GM11168 (cell line): ENCODE data around the gene SDS.

Experiments
- in situ Hi-C: fragments of 300-500 bp; cut with MboI; formaldehyde crosslinking; loops from one replicate; pipeline ENCODE4 v1.12.0; 2022; ENCODE audit warnings: low sequenced_read_pairs; ENCODE audit not compliant: unreplicated experiment

The SDS gene, protein sequence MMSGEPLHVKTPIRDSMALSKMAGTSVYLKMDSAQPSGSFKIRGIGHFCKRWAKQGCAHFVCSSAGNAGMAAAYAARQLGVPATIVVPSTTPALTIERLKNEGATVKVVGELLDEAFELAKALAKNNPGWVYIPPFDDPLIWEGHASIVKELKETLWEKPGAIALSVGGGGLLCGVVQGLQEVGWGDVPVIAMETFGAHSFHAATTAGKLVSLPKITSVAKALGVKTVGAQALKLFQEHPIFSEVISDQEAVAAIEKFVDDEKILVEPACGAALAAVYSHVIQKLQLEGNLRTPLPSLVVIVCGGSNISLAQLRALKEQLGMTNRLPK

DNA sequence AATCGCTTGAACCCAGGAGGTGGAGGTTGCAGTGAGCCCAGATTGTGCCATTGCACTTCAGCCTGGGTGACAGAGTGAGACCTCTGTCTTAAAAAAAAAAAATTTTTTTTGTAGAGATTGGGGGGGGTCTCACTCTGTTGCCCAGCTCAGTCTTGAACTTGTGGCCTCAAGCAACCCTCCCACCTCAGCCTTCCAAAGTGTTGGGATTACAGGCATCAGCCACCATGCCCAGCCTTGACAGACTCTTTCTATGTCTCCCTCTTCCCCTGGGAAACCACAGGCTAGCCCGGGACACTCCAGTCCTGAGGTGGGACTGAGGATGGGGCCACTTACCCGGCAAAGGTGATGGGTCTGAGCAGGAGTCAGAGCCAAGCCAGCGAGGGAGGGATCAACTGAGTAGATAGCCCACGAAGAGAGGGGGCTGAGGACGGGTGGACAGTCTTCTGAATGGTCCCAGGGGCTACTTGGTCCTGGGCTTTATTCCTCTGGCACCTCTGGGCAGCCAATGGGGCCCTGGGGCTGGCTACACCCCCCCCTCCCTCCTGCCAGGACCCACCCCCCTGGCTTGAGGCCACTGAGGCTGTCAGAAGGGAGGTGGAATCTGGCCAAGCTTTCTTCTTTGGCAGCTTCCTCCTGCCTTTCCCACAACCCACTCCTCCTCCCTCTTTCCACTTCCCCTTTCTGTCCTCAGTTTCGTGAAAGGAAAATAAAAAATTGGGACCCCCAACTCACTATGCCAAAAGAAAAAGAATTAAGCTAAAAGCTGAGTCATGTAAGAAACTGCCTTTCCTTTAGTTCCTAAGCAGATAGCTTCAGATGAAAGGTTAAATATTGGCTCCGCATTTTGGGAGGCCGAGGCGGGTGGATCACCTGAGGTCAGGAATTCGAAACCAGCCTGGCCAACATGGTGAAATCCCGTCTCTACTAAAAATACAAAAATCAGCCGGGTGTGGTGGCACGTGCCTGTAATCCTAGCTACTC lies at the start of gene SDS:
Gene SDS (minus strand): TSS at position 453 of the 981 bp plus-strand sequence. CDS start 4,179 bp downstream, outside the sequence.
- in situ Hi-C loops: no loop called here

DNA sequence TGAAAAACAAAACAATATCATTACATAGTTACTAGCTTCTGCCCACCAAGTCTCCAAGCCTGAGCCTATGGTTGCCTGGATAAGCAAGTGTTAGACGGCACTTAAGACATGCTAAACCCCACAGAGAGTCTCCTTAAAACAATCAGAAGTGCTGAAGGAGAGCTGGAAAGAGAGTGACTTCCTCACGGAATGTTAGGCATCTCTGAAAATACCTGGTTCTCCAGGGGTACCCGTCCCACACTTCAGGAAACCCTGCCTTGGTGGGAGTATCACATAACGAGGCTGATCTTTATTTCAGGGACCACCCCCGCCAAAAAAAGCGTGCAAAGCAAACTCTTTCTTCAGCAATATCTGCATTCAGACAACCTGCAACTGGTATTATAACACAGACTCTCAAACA lies 49.6 kb upstream of the SDS start:
- in situ Hi-C loops: no loop called here

DNA sequence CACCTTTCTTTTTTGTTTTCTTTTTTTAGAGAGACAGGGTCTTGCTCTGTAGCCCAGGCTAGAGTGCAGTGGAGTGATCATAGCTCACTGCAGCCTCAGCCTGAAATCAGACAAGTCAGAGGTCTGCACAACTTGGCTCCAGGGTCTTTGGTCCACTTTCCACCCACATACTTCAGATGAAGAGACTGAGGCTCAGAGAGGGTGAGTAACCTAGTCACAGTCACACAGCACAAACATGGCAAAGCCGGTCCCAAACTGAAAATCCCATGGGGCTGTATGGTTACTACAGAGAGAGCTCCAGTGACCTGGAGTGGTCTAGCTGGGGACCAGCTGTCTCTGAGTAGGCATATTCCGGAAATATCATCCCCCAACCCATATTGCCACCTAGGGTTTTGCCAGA lies 48.8 kb upstream of the SDS start:
- in situ Hi-C loops: no loop called here

DNA sequence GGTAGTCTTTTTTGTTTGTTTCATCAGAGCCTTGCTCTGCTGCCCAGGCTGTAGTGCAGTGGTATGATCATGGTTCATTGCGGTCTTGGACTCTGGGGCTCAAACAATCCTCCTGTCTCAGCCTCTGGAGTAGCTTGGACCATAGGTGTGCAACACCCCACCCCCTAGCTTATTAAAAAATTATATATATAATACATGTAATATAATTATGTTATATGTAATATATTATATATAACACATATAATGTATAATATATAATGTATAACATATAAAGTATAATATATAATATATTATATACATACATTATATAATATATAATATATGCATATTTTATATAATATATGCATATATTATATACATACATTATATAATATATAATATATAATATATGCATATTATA lies 46.2 kb upstream of the SDS start:
- in situ Hi-C loops: loop anchor here (25.0 kb wide), 1 partner anchor 462 kb away; no protein-coding TSS in a partner anchor

DNA sequence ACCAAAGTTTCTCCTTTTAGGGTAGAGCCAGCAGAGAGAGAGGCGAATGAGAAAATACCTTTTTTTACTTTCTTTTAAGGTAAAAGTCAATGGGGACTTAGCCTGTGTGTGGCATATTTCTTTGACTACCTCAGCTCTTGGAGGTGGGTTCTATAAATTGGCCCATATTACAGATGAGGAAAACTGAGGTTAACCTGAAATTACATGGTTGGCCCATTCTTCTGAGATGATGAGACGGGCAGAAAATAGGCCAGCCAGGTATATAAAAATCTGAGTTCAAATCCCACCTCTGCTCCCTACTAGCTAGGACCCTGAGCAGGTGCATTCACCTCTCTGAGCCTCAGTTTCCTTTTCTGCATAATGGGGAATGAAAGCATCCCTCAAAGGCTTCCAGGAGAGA lies 45.6 kb upstream of the SDS start:
- in situ Hi-C loops: loop anchor here (25.0 kb wide), 1 partner anchor 463 kb away; no protein-coding TSS in a partner anchor

DNA sequence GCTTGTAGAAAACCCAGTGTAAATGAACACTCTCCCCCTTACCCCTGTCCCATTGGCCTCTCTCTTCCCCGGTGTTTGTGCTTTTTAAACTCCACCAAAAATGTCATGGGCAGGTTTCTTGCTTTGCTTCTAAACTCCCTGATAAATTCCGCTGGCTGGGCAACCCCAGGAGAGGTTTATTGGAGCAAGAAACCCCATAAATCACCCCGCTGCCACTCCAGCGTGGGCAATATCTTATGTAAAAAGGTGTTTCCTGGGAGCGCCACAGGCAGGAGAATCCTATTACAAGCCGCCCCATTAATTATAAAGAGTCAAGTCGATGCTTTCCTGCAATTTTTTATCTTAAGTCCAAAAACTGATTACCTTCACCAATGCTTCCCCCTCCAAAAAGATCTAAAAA lies 45.2 kb upstream of the SDS start:
- in situ Hi-C loops: loop anchor here (25.0 kb wide), 1 partner anchor 463 kb away; no protein-coding TSS in a partner anchor

DNA sequence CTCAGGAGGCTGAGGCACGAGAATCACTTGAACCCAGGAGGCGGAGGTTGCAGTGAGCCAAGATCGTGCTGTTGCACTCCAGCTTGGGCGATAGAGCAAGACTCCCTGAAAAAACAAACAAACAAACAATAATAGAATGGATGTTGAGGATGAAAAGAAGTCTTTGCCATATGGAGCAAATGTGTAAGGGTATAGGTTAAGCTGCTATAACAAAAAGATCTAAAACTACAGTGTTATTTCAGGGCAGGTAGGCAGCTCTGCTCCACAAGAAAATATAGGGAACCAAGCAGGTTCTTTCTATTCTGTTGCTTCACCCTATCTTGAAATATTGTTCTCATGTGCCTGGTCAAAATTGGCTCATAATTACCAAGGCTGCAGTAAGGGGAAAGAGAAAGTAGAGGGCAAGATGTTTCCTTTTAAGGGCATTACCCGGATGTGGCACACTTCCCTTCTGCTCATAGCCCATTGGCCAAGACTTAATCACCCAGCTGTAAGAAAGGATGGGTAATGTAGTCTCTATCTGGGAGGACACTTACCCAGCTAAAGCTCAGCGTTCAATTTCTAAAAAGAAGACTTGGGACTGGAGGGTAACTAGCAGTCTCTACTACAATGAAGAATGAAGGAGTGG lies 42.0 kb upstream of the SDS start:
- in situ Hi-C loops: loop anchor here (25.0 kb wide), 1 partner anchor 467 kb away; no protein-coding TSS in a partner anchor

DNA sequence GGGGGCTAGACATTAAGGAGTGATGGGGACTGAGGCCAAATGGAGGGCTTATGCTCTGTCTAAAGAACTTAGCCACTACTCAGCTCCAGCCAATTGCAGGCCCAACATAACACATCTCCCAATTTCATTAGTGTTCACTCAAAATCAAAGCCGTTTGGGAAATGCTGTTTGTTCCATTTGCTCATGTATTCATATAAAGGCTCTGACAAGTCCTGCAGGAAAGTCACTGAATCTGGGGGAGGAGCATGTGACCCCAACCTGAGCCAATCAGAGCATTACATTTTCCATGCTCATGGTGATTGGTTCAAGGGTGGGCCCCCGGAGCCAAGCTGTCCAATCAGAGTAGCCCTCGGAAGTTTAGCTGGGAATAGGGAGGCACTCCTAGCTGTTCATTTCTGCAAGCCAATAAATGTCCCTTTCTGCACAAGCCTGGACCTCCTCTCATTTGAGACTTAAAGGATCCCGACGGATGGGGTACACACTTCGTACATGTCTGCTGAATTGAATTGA lies 39.4 kb upstream of the SDS start:
- in situ Hi-C loops: loop anchor here (25.0 kb wide), 1 partner anchor 469 kb away; no protein-coding TSS in a partner anchor

DNA sequence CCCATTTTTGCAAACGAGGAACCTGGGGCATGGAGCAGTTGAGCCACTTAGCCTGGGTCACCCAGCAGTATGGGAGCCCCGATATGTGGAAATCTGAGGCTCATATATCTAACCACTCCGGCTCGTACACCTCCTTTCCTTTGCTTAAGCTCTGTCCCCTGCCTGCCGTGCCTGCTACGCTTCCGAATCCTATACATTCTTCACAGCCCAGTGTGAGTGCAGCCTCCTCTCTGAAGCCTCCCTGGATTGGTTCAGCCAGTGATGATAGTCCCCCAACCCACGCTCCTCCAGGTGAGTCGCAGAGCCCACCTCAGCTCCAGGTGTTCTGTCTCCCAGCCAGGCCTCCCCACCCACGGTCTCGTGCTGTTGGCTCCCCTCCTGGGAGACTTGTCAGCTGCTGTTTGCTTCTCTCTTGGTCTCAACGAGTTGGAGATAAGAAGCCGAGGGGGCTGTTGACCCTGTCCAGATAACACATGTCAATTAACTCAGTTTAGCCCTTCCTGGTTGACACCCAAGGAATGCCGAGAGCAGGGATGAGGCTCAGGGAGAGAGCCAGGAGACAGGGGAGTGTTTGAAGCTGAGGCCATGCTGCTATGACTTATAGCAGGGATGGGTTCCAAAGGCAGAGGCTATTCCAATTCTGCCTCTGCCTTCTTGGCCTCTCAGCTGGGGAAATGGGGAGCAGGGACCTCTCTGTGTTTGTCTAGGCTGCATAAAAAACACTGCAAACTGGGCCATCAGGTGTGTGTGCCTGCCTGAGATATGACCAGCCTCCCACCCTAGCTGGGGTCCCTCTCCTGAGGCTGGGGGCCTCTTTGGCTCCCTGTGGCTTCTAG lies 37.5 kb upstream of the SDS start:
- in situ Hi-C loops: loop anchor here (25.0 kb wide), 1 partner anchor 471 kb away; no protein-coding TSS in a partner anchor

DNA sequence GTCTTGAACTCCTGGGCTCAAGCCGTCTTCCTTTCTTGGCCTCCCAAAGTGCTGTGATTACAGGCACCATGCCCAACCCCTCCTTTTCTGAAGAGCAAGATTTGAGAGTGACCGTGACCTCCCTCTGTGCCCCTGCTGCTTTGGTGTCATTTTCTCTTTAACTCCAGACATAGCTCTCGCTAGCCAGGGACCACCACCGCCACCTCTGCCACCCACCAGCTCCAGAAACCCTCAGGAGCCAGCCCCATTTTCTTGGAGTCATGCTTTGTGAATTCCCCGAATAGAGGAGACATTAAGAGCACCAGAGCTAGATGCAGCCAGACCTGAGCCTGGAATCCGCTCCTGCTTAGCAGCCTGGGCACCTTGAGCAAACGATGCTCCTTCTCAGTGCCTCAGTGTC lies 36.6 kb upstream of the SDS start:
- in situ Hi-C loops: loop anchor here (25.0 kb wide), 1 partner anchor 472 kb away; no protein-coding TSS in a partner anchor

DNA sequence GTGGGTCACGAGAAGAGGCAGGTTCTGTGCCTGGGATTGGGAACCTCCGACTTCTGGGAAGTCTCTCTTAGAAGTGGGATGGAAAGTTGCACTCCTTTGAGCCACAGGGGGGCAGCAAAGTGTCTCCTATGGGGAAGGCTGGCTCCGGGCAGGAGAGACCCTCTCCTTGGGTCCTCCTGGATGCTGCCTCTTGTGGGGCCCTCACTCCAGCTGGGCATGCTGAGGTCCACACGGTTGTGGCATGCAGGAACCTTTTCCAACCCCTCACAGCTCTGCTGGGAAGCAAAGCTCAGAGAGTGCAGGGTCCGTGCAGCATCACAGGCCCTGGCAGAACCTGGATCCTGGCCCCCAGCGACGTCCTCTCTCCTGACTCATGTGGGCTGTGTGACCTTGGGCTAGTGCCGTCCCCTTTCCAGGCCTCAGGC lies 35.9 kb upstream of the SDS start:
- in situ Hi-C loops: loop anchor here (25.0 kb wide), 1 partner anchor 473 kb away; no protein-coding TSS in a partner anchor

DNA sequence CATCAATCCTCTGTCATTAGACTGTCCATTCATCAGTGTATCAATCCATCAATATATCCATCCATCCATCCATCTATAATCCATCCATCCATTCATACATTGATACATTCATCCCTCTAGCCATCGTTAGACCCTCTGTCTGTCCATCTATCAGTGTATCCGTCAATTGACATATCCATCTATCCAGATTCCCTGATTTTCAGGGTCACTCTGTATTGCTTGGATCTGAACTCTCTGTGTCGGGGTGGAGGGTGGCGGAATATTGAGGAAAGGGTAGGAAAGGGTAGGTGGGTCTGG lies 35.6 kb upstream of the SDS start:
- in situ Hi-C loops: loop anchor here (25.0 kb wide), 1 partner anchor 473 kb away; no protein-coding TSS in a partner anchor

DNA sequence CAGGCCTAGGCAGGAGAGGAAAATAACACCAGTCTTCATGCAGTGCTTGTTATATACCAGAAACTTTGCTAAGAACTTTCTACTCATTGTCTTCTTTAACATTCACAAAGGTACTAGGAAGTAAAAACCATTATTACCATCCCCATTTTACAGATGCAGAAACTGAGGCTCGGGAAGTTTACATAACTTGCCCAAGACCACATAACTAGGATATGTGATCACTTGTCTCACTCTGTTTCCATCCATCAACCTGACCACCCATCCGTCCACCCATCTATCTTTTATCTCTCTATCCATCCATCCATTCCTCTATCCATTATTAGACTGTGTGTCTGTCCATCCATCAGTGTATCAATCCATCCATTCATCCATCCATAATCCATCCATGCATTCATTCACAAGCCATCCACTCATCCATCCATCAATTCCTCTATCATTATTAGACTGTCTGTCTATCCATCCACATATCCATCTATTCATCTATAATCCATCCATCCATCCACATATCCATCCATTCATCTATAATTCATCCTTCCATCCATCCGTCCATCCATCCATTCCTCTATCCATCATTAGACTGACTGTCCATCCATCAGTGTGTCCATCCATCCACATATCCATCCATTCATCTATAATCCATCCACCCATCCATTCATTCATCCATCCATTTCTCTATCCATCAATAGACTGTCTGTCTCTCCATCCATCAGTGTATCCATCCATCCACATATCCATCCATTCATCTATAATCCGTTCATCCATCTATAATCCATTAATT lies 35.0 kb upstream of the SDS start:
- in situ Hi-C loops: loop anchor here (25.0 kb wide), 1 partner anchor 474 kb away; no protein-coding TSS in a partner anchor

DNA sequence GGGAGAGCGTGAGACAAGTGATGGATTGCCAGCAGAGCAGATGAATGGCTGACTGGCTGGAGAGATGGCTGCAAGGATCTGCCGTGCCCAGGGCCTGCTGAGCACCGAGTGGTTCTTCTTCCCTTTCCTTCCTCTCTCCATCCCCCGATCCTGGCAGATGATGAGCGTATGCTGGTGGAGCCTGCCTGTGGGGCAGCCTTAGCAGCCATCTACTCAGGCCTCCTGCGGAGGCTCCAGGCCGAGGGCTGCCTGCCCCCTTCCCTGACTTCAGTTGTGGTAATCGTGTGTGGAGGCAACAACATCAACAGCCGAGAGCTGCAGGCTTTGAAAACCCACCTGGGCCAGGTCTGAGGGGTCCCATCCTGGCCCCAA lies 34.0 kb upstream of the SDS start:
- in situ Hi-C loops: loop anchor here (25.0 kb wide), 1 partner anchor 475 kb away; no protein-coding TSS in a partner anchor

DNA sequence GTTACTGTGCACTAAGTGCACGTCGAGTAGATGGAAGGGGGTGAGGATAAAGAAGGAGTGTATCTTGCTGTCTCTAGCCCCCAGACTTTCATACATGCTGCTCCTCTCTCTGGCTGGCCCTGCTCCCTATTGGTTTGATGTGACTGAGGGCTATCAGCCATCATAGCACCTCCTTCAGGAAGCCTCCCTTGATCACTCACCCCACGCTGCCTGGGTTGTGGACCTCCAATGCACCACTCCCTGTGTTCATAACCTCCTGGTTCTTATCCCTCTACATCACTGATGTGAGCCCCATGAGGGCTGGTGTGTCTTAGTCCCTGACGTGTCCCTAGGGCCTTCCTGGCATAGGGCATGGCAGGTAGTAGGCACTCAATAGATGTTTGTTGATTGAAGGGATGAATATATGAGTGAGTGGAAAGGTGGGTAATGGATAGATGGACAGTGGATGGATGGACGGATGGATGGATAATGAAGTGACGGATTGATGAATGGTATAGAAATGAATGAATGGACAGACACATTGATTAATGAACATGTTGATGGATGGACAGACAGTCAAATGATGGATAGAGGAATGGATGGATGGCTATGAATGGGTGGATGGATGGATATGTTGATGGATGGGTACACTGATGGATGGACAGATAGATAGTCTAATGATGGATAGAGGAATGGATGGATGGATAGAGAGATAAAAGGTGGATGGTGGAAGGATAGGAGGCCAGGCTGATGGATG lies 33.5 kb upstream of the SDS start:
- in situ Hi-C loops: loop anchor here (25.0 kb wide), 1 partner anchor 475 kb away; no protein-coding TSS in a partner anchor

DNA sequence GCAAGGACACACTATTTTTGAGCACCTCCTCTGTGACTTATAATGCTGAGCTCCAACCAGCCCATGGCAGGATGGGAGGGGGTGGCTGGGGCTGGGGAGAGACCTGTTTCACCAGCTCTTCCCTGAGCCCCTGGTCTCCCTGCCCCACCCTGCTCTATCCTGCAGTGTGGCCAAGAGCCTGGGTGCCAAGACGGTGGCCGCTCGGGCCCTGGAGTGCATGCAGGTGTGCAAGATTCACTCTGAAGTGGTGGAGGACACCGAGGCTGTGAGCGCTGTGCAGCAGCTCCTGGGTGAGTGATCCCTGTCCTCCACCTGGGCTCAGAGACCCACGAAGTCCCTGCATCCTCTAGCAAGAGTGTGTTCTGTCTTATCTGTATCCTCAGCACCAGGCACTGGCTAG lies 32.9 kb upstream of the SDS start:
- in situ Hi-C loops: loop anchor here (25.0 kb wide), 1 partner anchor 476 kb away; no protein-coding TSS in a partner anchor

DNA sequence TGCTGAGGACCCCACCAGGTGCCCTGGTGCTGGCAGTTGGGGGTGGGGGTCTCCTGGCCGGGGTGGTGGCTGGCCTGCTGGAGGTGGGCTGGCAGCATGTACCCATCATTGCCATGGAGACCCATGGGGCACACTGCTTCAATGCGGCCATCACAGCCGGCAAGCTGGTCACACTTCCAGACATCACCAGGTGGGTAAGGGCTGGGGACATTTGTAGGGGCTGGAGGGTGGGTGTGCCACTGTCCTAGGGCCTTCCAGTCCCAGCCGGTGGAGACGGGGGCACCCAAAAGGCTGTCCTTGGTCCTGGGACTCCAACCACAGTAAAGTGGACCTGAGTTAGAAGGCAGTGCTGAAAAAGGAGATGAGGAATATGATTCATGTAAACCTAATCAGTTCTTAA lies 31.7 kb upstream of the SDS start:
- in situ Hi-C loops: loop anchor here (25.0 kb wide), 1 partner anchor 477 kb away; no protein-coding TSS in a partner anchor
